Breast epithelium (tissue), 3 donors: ENCODE results near the gene GPR84.

ENCODE experiments used
- POLR2A ChIP-seq: fragments of 450-650 bp; IDR thresholded peaks from one replicate; pipeline ENCODE4 v1.6.1; 2016; ENCODE audit warnings: antibody characterized with exemption, mild to moderate bottlenecking, moderate library complexity
- POLR2AphosphoS5 ChIP-seq, 3 donors: sonication (generic); formaldehyde crosslinking; IDR thresholded peaks; one replicate each; pipeline ENCODE4 v1.6.1; 2017; ENCODE audit warnings: antibody characterized with exemption in 3 of 3

DNA sequence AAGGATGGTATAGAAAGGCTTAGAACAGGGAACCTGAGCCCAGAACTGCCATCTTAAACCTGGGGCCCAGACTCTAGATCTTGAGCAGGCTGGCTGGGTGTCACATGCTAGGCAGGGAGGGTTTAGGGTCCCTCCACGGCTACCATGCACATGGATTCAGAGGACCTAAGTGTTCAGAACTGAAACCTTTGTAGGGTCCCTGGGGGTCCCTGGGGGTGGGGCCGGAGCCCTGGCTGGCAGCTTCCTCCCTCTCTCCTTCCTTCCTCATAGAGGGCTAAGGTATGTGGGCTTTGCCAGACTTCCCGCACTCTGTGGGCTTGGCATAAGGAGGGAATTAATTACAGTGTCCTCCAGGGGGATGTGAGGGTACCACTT, 24.8 kb upstream of the GPR84 start:
- no peak for TF ChIP-seq POLR2A
- no peak for TF ChIP-seq POLR2AphosphoS5 (IDR thresholded peaks at IDR 0.05)
